Measurements from ENCODE around the gene TMA7. TPM values are rescaled to one million over a fixed set of nuclear protein-coding genes. Genes with fewer than 3 reads are reported as not detected.

TMA7 gene
- total RNA-seq, 2 experiments from 2014 or later: 402 to 429 TPM

Other genes starting within 250 kb of the TMA7 start
- gene CAMP, start 216.8 kb upstream of the TMA7 start, total RNA-seq: not detected
- gene ZNF589, start 199.2 kb upstream of the TMA7 start, total RNA-seq: 10 to 100 TPM; 26.0 to 27.3 TPM
- gene NME6, start 138.9 kb upstream of the TMA7 start, total RNA-seq: 10 to 100 TPM; 28.8 to 32.2 TPM
- not detected for gene SPINK8, start 106.6 kb upstream of the TMA7 start, total RNA-seq
- not detected for gene FBXW12, start 68.0 kb upstream of the TMA7 start, total RNA-seq
- 1 to 10 TPM; 4.9 to 5.3 TPM for gene PLXNB1, start 10.2 kb upstream of the TMA7 start, total RNA-seq
- gene CCDC51, start 138 bp upstream of the TMA7 start, total RNA-seq: 10 to 100 TPM; 28.3 to 30.7 TPM
- 10 to 100 TPM; 20.8 to 21.3 TPM for gene ATRIP, start 6.5 kb downstream of the TMA7 start, total RNA-seq
- gene SHISA5, start 63.9 kb downstream of the TMA7 start, total RNA-seq: 10 to 100 TPM; 78.1 to 87.2 TPM
- 10 to 100 TPM; 16.2 to 18.7 TPM for gene PFKFB4, start 116.5 kb downstream of the TMA7 start, total RNA-seq
- not detected for gene UCN2, start 123.5 kb downstream of the TMA7 start, total RNA-seq
- 1 to 10 TPM in 1 of 2 experiments, under 1 TPM in 1; 0.99 to 1.3 TPM for gene COL7A1, start 155.1 kb downstream of the TMA7 start, total RNA-seq
- gene UQCRC1, start 169.4 kb downstream of the TMA7 start, total RNA-seq: 100 to 1,000 TPM; 230 to 237 TPM
- gene TMEM89, start 181.5 kb downstream of the TMA7 start, total RNA-seq: not detected
- gene SLC26A6, start 195.2 kb downstream of the TMA7 start, total RNA-seq: 10 to 100 TPM; 30.4 to 32.8 TPM
- 10 to 100 TPM; 23.6 to 24.4 TPM for gene CELSR3, start 222.6 kb downstream of the TMA7 start, total RNA-seq
- gene NCKIPSD, start 245.7 kb downstream of the TMA7 start, total RNA-seq: 10 to 100 TPM; 42.2 to 42.6 TPM